Endothelial cell of umbilical vein (primary cell): ENCODE measurements around the gene COX14.

Experiments used
- CTCF ChIP-seq, 2 donors: IDR thresholded peaks; 1 replicate in 1 of 2; 2 replicates in 1 of 2; pipeline ENCODE4 v1.5.1; 2011; ENCODE audit warnings: low read length in 2 of 2, mild to moderate bottlenecking in 2 of 2, moderate library complexity in 2 of 2, control low read depth in 1 of 2, inconsistent platforms in 1 of 2, low read depth in 1 of 2; ENCODE audit not compliant: insufficient read depth in 1 of 2; ENCODE audit errors: extremely low read depth in 1 of 2
- EZH2 ChIP-seq: IDR thresholded peaks from 2 replicates; pipeline ENCODE4 v1.6.1; 2012; ENCODE audit warnings: borderline replicate concordance, low read depth, mild to moderate bottlenecking, moderate library complexity, low read length, inconsistent platforms; ENCODE audit not compliant: severe bottlenecking
- JUN ChIP-seq: IDR thresholded peaks from 2 replicates; pipeline ENCODE4 v1.6.1; 2011; ENCODE audit warnings: borderline replicate concordance, low read depth; ENCODE audit not compliant: insufficient read length, insufficient read depth
- MAX ChIP-seq: IDR thresholded peaks from 2 replicates; pipeline ENCODE4 v1.6.1; 2011; ENCODE audit not compliant: insufficient read depth, insufficient read length
- POLR2A ChIP-seq: IDR thresholded peaks from 2 replicates; pipeline ENCODE4 v1.6.1; 2012; ENCODE audit warnings: low read depth, mild to moderate bottlenecking, control low read depth, low read length
- POLR2AphosphoS5 ChIP-seq: IDR thresholded peaks from 2 replicates; pipeline ENCODE4 v1.6.1; 2012; ENCODE audit warnings: low read depth, mild to moderate bottlenecking, control low read depth, low read length, moderate library complexity; ENCODE audit not compliant: insufficient read depth

DNA sequence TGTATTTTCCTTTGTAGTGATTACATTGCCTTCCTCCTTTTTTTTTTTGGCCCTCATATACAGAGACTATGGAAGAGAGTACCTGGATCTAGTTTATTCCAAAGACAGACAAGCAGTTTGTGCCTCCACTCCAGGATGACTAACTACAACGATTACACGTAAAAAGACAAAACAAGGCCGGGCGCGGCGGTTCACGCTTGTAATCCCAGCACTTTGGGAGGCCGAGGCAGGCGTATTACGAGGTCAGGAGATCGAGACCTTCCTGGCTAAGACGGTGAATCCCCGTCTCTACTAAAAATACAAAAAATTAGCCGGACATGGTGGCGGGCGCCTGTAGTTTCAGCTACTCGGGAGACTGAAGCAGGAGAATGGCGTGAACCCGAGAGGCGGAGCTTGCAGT is 52.9 kb downstream of the COX14 start:
- TF ChIP-seq CTCF (IDR thresholded peaks at IDR 0.05; ENCODE audit: extremely low read depth in 1 of 2, insufficient read depth in 1 of 2, low read depth in 1 of 2, low read length in 2 of 2), result no peak
- TF ChIP-seq EZH2, result no peak
- no peak for TF ChIP-seq POLR2A
- no peak for TF ChIP-seq MAX
- no peak for TF ChIP-seq POLR2AphosphoS5
- TF ChIP-seq JUN, result no peak
